Measurements from ENCODE around the gene ITGA11.

ITGA11 gene

DNA sequence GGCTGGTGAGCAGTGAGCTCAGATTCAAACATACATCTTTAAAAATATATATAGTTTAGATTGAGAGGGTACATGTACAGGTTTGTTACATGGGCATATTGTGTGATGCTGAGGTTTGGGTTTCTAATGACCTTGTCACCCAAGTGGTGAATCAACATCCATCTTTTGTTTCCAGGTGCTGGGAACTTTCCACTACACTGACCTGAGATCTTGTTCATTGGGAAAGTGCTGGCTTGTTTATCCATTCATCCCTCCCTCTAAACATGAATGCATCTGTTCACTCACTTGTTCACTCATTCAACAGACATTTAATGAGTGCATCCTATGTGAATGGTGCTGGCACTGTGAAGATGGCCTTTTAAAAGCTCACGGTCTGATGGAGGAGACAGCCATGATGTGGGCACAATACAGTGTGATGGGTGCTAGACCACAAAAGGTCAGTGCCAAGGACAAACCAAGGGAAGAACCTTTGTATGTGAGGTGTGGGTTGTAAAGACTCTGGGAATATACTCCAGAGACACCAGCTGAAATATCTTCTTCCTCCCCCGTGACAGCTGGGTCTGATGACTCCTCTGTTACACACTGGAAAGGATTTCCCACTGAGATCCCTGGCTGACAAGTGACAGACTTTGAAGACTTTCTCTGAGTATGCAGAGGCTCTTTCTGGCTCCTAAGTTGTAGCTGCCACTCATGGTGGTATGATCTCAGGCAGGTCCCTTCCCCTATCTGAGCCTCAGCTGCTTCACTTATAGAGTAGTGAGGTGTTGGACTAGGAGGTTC is 16.2 kb upstream of the ITGA11 start:
- DNase-seq = no peak

DNA sequence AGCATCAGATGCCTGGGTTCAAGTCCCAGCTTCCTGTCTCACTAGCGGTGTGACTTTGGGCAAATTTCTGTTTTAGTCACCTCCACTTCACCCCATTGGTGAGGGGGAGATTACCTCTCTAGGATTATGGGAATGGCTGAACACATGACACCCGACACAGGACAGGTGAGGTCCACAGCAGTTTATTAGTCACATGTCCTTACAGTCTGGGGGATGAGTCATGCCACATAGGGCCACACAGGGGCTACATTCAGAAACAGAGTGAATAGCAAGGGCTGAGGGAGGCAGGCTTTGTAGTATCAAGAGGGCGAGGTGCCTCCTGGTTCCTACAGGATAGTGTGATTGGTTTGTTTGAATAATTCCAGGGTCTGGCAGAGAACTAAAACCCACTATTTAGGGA is 15.2 kb upstream of the ITGA11 start:
- no peak for DNase-seq

DNA sequence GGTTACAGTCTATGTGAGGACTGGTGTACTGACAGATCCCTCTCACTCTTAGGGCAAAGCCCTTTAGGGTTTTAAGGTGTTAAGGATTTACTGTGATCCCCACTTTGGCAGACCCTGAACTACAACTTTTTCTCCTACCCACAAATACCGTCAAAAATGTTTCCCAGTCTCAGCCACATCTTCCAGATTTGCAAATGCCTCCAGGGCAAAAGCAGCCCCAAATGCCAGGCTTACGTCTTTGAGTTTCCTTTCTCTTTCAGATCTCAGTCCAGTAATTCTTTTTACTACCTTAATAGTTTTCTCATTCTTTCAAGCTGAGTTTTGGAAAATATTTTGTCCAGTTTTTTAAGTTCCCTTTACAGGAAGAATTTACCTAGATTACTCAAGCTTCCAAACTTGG is 13.4 kb upstream of the ITGA11 start:
- DNase-seq = no peak

DNA sequence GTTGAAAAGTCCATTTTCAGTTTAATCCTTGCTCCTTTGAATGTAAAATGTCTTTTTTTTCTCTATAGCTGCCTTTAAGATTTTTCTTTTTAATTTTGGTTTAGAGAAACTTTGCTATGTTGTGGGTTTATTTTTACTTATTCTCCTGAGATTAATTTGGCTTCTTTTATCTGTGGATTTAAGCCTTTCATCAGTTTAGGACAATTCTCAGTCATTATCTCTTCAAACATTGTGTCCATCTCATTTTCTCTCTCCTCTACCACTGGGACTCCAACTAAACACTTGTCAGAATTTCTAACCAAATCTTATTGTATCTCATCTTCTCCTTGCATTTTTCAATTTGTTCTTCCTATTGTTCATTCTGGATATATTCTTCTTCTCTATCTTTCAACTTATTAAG is 12.4 kb upstream of the ITGA11 start:
- DNase-seq = no peak

DNA sequence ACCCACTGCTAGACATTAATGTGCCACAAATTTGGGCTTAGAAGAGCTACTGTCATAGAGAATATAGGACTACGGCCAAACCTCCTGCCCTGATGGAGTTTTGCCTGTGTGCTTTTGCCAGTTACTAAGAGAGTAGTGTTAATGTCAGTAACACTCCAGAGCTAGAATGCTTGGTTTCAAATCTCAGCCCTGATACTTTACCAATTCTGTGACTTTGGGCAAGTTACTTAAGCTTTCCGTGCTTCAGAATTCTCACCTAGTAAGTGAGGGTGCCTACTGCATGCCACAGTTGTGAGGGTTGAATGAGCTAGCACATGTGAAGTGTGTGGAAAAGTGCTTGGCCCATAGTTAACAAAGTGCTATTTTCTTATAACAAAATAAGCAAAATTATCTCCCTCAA is 10.9 kb upstream of the ITGA11 start:
- no peak for DNase-seq

DNA sequence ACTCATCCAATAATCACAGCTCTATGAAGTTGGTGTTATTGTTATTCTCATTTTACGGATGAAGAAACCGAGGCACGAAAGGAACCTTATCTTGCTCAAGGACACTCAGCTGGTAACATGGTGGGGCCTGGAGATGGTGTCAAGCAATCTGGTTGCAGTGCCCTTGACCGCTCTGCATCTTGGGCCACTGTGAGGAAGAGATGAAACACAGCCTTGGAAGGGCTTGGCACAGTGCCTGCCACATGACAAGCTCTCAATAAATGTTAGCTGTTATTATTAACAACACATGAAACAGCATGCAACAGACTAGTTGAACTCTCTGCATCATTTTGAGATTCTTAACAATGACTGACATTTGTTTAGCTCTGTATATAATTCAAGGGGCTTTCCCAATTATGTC is 10.1 kb upstream of the ITGA11 start:
- no peak for DNase-seq

DNA sequence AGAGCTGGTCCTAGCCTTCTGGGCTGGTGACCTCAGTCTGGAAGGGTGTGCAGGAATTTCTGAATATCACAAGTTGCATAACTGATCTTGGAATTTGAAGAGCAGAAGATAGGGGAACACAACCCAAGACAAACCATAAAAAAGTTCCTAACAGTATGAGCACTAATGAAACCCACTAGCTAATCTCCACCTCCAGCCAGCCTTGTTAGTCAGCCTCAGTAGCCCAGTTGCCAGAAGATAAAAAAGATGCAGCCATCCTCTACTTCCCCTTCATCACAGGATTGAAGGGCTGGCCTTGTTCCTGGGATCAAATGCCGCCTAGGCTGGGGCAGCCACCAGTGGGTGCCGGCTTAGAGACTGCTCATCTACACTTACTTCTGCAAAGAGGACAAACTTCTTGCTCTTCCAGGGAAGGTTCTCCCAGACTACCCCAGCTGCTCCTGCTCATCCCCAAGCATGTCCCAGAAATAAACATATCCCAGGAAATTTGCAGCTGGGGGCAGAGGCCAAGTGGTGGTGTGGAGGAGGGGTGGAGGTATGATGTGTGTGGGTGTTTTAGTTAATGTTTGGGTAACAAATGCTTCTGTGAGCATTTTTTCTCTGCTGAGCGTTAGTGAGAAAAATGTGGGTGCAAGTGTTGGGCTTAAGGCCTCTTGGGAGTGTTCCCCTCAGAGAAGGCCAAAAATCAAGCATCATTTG is 9.2 kb upstream of the ITGA11 start:
- no peak for DNase-seq

DNA sequence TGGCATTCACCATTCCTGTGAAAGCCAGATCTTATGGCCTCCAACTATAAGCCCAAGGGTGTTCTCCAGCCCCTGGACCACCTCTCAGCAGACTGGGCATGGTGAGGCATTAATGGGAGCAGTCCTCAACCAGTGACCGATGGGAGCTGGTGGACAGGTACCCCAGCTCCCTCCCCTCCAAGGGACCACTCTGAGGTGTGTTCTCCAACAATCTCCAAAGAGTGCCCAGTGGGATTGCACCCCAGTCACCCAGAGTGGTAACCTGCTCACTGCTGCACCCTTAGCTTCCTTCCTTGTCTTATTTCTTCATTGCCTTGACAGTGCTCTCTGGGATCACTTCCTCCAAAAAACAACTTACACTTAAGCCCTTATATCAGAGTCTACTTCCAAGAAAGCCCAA is 8.2 kb upstream of the ITGA11 start:
- DNase-seq = no peak

DNA sequence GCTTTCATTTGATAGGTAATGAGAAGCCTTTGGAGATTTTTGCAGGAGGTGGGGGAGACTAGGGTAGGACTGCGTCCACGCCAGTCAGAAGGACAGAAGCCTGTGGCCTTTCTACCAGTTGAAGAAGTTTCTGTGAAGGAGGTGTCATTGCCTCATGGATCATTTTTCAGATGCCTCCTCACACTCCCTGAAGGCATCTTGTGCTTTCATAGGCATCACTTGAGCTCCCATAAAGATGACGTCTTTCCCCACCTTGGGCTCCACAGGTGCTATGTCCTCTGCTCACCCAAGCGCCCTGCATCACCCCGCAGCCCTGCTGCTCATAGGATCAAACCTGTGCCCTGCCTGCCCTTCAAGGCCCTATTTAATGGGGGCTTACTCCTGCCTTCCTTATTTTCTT is 7.5 kb upstream of the ITGA11 start:
- no peak for DNase-seq

DNA sequence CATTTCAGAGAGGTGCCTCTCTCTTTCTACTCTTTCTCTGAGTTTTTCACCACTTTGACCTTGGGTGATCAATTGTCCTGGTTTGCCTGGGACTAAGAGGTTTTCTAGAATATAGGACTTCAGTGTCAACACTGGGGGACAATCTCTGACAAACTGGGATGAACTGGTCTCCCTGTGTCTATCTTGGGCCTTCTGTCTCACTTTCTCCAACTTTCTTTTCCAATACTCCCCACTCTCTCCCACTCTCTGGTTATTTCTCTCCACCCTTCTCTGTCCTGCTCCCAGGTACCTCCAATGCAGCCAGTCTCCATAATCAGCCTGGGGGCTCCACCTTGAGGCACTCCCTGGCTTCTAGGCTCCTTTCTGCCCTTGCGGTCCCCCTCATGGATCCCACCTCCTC is 4.7 kb upstream of the ITGA11 start:
- no peak for DNase-seq

DNA sequence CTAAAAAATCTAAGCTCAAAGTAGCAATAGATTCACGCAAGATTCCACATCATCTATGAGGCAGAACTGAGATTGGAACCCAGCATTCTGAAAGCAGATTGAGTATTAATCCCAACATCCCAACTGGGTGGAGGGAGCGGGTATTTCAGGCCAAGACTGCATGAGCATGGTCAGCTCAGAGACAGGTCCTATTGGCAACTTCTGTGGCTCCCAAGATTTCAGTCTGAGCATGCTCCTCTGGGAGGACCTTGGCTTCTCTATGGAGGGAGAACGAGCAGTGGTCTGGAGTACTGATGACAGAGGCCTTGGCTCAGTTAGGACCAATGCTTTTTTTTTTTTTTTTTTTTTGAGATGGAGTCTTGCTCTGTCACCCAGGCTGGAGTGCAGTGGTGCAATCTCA is 4.0 kb upstream of the ITGA11 start:
- no peak for DNase-seq

DNA sequence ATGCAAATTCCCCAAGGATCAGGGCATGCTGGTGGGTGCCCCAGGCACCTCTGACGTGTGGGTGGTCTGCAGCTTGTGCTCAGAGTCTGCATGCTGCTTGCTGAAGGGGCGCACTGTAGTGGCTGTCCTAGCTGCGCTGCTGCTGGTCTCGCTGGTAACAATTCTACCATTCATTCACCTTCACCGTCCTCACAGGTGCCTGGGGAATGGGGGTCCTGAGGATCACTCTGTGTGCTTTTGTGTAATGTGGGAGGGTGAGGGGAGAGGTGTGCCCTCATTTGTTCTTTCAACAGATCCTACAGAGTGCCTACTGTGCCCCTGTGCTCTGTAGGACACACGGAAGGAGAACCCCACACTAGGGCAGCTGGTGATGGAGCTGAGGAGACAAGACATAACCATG is 2.1 kb upstream of the ITGA11 start:
- DNase-seq = no peak

DNA sequence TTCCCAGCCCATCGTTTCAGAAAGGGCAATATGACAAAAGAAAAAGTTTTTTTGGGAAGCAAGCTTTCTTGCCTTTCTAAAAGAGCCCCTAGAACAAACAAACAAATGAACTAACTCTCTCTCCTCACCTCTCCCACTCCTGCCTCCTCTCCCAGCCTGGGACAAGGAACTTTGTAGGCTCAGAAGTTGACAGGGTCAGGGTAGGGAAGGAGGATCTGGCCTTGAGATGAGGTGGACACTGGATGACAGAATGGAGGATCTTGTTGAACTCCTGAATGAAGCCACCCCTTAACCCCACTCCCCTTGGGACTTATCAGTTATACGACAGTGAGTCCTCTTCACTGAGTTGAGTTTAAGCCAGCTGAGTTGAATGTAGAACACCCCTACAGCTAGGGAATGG is 1.6 kb upstream of the ITGA11 start:
- no peak for DNase-seq

DNA sequence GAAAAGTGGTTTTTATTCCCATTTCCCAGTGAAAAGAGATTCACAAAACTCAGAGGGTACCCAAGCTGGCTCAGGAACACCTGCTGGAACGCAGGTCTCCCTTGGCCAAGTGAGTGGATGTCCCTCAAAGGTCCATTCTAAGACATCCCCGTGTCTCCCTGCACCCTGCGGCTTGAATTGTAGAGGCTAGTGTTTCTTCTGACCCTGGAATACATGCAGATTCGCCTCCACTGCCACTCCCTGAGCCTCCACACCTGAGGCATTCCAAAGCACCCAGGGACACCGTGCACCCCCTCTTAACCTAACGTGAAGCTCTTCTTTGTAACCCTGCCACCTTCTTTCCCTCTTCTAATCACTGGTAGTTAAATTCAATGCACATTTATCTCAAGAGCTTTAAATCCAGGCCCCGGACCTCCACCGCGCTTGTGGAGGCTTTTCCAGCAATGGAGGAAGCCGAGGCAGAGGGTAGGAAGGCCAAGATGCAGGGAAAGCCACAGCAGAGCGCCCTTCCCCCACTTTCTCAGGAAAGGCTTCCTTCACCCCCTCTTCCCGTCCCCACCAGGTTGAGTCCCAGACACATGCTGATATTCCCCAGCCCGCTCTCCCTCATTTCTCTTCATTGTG is 590 bp upstream of the ITGA11 start:
- DNase-seq = no peak

DNA sequence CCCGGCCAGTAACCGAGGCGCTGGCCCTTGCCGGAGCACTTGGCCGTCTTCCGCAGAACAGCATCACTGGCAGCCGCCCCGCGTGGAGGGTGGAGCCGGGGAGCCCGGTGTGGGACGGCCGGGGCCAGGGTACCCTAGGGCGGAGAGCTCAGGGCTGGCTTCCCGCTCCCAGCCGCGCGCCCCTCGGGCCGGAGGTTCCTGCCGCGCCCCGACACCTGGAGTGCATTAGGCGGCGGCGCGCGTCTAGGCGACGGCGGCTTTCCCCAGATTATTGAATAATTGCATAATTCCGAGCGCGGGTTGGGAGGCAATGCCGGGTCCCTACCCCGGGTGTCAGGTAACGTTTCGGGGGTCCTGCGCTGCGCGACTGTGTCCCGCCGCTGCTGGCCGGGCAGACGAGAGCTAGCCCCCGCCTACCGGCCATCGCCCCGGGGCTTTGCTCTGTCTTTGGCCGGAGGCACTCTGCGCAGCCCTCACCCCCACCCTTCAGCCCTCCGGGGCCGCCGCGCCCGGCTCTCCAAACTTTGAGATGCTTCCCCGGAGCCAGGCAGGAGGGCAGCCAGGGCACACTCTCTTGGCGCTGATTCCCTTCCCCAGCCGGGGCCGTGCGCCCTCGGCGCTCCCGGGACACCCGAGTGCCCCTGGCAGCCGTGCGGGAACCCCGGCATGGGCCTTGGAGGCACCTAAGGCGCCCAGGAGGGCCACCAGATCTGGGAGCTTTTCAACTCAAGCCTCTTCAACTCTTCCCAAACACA is 749 bp downstream of the ITGA11 start:
- peak; percentile 78 for DNase-seq

DNA sequence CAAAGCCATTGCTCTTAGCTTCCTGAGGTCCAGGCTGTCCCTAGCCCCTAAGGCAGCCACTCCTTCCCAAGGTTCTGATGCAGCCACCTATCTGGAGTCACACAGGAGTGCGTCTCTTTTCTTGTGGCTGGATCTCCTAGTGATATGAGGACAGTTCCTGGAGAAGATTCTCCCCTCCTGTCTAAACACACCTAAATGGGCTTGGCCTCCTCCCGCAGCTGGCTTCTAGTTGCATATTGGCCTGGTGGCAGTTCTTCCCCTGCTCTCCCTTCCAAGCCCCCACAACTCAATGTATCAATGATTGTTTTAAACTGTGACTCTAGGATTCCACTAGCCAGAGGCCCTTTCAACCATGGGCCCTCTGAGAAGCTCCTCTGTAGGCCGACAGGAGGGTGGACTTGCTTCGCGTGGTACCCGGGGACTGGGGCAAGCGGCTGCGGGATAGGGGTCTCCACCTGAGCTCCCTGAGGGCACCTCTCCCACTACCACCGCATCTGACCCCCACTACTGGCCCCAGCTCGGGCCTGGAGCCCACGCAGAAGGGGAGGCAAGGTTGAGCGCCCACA is 1.4 kb downstream of the ITGA11 start:
- no peak for DNase-seq

DNA sequence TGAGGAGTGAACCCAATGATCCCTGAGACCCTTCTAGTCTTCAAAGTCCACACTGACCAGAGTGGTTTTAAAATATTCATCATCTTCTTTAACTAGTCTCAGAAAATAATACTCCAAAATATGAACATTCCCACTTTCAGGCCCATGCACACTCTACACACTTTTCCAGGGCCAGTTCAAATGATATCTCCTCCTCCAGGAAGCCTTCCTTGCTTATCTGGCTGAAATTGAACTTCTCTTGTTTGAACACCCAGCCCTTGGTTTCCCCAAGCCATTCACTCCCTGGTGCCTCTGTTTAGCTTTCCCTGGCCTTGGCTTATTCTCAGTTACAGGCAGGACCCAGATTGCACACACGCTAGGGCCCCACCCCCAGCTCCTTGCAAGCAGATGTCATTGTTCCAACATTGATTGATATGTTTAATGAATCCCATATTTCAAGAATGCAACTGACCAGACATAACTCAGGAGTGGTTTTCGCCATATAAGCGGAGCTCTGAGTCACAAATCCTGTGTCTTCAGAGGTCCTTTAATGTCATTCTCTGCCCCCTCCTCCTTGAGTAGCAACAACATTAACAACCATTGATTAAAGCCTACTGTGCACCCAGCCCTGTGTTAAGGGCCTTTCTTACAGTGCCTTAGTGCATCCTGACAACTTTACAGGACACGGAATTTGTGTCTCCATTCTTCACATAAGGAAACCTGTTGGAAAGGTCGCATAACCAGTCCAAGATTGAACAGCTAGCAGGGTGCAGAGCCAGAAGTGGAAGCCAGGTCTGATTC is 2.1 kb downstream of the ITGA11 start:
- no peak for DNase-seq

DNA sequence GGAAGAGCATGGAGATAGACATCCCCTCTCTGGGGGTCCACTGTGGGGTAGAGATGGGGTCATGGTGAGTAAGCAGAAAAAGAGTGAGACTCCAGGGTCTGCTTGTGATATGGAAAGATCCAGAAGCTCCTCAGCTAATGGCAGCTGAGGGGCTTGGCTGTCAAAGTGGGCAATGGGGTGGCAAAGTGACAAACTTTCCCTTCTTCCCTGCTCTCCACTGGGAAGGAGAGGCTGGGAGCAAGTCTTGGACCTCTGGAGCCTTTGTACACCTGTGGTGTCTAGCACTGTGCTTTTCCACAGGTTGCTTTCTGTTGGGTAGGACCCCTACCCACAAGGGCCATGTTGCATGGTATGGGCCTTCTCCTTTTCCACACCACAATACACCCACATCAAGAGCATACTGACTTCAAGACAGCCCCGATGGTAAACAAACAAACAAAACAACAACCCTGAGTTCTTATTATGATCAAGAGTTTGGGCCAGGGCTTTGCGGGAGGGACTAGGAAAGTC is 3.5 kb downstream of the ITGA11 start:
- peak; percentile 10 for DNase-seq

DNA sequence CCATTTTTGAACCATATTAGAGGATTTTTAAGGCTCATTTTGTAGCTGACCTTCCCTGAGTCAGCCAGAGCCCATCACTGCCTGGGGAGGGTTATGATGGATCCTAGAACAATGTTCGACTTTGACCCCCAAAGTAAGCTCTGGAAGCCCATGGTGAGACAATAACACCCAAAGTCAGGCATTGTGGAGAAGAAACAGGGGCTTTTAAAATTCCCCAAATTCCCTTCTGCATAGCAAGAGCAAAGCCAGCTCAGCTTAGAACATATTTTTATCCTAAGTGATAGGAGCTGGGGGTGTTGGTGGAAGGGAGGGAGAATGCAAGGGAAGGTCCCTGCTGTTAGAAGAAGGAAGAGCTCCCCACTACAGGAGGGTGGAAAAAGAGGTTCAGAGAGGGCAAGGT is 4.0 kb downstream of the ITGA11 start:
- DNase-seq = peak; percentile 15

DNA sequence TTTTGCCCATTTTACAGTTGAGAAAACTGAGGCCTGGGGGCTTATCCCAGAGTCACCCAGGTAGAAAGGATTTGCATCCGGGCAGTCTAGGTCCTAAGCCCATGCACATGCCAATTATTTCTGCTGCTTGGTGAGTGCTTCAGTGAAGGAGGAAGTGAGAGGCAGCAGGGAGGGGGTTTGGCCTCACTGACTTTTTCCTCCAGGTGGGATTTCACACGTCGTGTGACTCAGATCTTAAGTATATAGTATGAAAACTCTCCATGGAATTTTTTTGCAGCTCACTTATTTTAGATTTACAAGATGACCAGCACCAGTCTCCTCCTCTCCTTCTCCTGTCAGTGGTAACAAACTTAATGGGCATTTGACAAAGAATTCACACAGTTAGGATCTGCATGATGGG is 4.6 kb downstream of the ITGA11 start:
- DNase-seq = peak; percentile 3

DNA sequence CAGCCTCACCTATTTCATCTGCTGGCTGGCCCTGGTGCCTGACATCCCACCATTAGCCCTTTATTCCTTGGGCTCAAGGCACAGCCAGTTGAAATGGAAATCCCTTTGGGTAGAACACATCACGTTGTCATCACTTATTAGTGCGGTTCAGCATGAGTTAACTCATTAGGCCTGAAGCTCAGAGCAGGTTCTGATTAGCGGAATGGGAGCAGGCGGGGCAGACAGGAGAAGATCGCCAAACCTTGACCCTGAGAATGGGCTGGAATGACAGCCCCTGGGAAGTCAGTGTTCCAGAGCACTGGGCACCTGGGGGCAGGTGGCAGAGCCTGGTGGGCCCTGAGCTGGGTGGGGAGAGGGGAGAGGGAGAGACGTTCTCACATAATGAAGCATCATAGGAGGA is 5.8 kb downstream of the ITGA11 start:
- DNase-seq = peak; percentile 12

DNA sequence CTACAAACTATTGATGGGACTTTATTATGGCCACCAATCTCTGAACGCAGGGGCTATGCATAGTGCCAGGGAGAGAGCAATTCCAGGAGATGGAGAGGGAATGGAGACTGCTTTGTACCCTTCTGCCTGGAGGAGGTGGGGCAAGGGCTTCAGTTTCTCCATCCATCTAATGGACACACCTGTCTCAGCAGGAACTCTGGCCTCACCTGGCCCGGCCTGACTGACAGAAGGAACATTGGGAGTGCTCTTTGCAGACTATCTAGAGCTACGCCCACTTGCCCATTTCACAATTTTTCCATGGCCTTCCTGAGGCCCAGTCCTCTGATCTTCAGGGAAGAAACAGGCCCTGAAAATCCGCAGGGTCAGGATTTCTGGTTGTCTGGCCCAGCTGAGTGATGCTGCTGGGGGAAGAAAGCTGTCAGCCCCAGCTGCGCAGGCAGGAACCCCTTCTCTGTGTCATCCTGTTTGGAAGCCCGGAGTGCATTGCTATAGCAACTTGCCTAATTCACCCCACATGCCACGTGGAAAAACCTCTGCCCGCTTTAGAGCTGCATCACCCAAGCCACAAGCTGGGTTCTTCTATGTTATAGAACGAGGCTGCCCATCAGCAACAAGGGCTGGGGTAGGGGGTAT is 6.4 kb downstream of the ITGA11 start:
- peak; percentile 42 for DNase-seq
